H1 (cell line): ENCODE data around the gene CALM1. TPM values are rescaled to one million over a fixed set of nuclear protein-coding genes. Genes with fewer than 3 reads are reported as not detected.

Source experiments
- CTCF ChIA-PET: fragments of 300-600 bp; sonication (Branson Sonifier 250); formaldehyde crosslinking; loops from one replicate; lab custom pipeline; 2021; ENCODE audit not compliant: partially characterized antibody; lab: Charles Lee
- POLR2A ChIA-PET: fragments of 300-600 bp; sonication (Branson Sonifier 250); formaldehyde crosslinking; loops from one replicate; lab custom pipeline; 2021; ENCODE audit warnings: inconsistent platforms; ENCODE audit not compliant: partially characterized antibody; lab: Charles Lee
- DNase-seq, 2 experiments: peaks; one replicate each; pipeline versions ENCODE4 v3.0.0 to v3.0.0-alpha.2; 2010 to 2022; ENCODE audit warnings: low spot score in 2 of 2, low read depth in 1 of 2, mixed read lengths in 1 of 2
- FAIRE-seq: peaks from 2 replicates; lab custom pipeline; 2011; peaks lifted over from hg19 to GRCh38; lab: Jason Lieb, UNC
- H2AFZ ChIP-seq: 2 replicates; pipeline ENCODE4 v1.8.1; 2012; ENCODE audit warnings: low read length, inconsistent platforms
- H2AK5ac ChIP-seq: 2 replicates; pipeline ENCODE4 v1.6.1; 2013; ENCODE audit warnings: low read depth, low read length
- H2BK120ac ChIP-seq: replicated peaks from 2 replicates; pipeline ENCODE3; 2013; ENCODE audit warnings: low read depth, low read length, inconsistent platforms
- H2BK12ac ChIP-seq: 2 replicates; pipeline ENCODE4 v1.6.1; 2013; ENCODE audit warnings: low read depth, low read length
- H2BK15ac ChIP-seq: 2 replicates; pipeline ENCODE4 v1.6.1; 2013; ENCODE audit warnings: low read length
- H2BK20ac ChIP-seq: 2 replicates; pipeline ENCODE4 v1.6.1; 2013; ENCODE audit warnings: low read length
- H2BK5ac ChIP-seq: 2 replicates; pipeline ENCODE4 v1.6.1; 2013; ENCODE audit warnings: low read depth, low read length
- H3K14ac ChIP-seq: 2 replicates; pipeline ENCODE4 v1.6.1; 2013; ENCODE audit warnings: inconsistent platforms; ENCODE audit not compliant: insufficient read length
- H3K18ac ChIP-seq: 2 replicates; pipeline ENCODE4 v1.6.1; 2013; ENCODE audit warnings: low read length; ENCODE audit errors: extremely low read depth
- H3K23ac ChIP-seq: 2 replicates; pipeline ENCODE4 v1.6.1; 2013; ENCODE audit warnings: inconsistent platforms; ENCODE audit not compliant: insufficient read length
- H3K23me2 ChIP-seq: 2 replicates; pipeline ENCODE4 v1.6.1; 2013; ENCODE audit warnings: low read depth, low read length
- H3K27ac ChIP-seq: 2 replicates; pipeline ENCODE4 v1.6.1; 2011; ENCODE audit warnings: low read depth, low read length, inconsistent platforms
- H3K27me3 ChIP-seq, 4 experiments: replicated peaks in 1 of 4; 1 replicate in 1 of 4; 2 replicates in 3 of 4; pipeline versions ENCODE4 v1.6.1 to v1.8.1; 2011 to 2013; ENCODE audit warnings: low read length in 3 of 4, mild to moderate bottlenecking in 3 of 4, inconsistent platforms in 2 of 4, mixed read lengths in 2 of 4, moderate library complexity in 1 of 4; ENCODE audit not compliant: control insufficient read depth in 3 of 4, insufficient read depth in 3 of 4; ENCODE audit errors: extremely low read depth in 1 of 4
- H3K36me3 ChIP-seq, 4 experiments: 2 replicates each; pipeline versions ENCODE4 v1.6.1 to v1.8.1; 2011 to 2013; ENCODE audit warnings: mild to moderate bottlenecking in 4 of 4, low read length in 3 of 4, moderate library complexity in 2 of 4, control low read depth in 1 of 4, inconsistent platforms in 1 of 4; ENCODE audit not compliant: insufficient read depth in 4 of 4, control insufficient read depth in 2 of 4
- H3K4ac ChIP-seq: replicated peaks from 2 replicates; pipeline ENCODE3; 2013; ENCODE audit warnings: low read length, low read depth, mixed read lengths, inconsistent platforms; ENCODE audit not compliant: insufficient read length
- H3K4me1 ChIP-seq, 4 experiments: replicated peaks in 1 of 4; 1 replicate in 1 of 4; 2 replicates in 3 of 4; pipeline versions ENCODE4 v1.6.1 to v1.8.1; 2011 to 2013; ENCODE audit warnings: low read length in 3 of 4, inconsistent platforms in 2 of 4, mixed read lengths in 1 of 4; ENCODE audit not compliant: insufficient read depth in 4 of 4, control insufficient read depth in 3 of 4
- H3K4me2 ChIP-seq, 2 experiments: 2 replicates each; pipeline versions ENCODE4 v1.6.1 to v1.8.1; 2011 to 2013; ENCODE audit warnings: low read depth in 2 of 2, low read length in 2 of 2, control low read depth in 1 of 2, inconsistent platforms in 1 of 2, mild to moderate bottlenecking in 1 of 2; ENCODE audit not compliant: insufficient read depth in 1 of 2
- H3K4me3 ChIP-seq, 4 experiments: fragments of 200-600, 300-600 bp in 1 of 4; sonication (generic), shearing (Covaris generic), sonication (Bioruptor Twin) in 1 of 4; 2 replicates each; pipeline versions ENCODE4 v1.5.1 to v1.8.1; 2011 to 2016; ENCODE audit warnings: low read length in 4 of 4, low read depth in 3 of 4, control low read depth in 2 of 4, inconsistent platforms in 2 of 4, mild to moderate bottlenecking in 2 of 4, mixed read lengths in 1 of 4, moderate library complexity in 1 of 4; ENCODE audit not compliant: insufficient read depth in 2 of 4; ENCODE audit errors: extremely low read depth in 1 of 4
- H3K56ac ChIP-seq: replicated peaks from 2 replicates; pipeline ENCODE3; 2013; ENCODE audit warnings: low read depth, mild to moderate bottlenecking, mixed read lengths, low read length, inconsistent platforms; ENCODE audit not compliant: insufficient read length
- H3K79me1 ChIP-seq: 2 replicates; pipeline ENCODE4 v1.6.1; 2013; ENCODE audit warnings: low read depth, low read length, control low read depth
- H3K79me2 ChIP-seq, 2 experiments: 2 replicates each; pipeline versions ENCODE4 v1.6.1 to v1.8.1; 2012 to 2013; ENCODE audit warnings: low read length in 2 of 2, mild to moderate bottlenecking in 2 of 2, inconsistent platforms in 1 of 2; ENCODE audit not compliant: insufficient read depth in 2 of 2, control insufficient read depth in 1 of 2
- H3K9ac ChIP-seq, 4 experiments: replicated peaks in 1 of 4; 1 replicate in 1 of 4; 2 replicates in 3 of 4; pipeline versions ENCODE4 v1.6.1 to v1.8.1; 2011 to 2013; ENCODE audit warnings: low read depth in 3 of 4, low read length in 3 of 4, control low read depth in 2 of 4, mild to moderate bottlenecking in 2 of 4, moderate library complexity in 2 of 4, inconsistent platforms in 1 of 4; ENCODE audit errors: extremely low read depth in 1 of 4
- H3K9me3 ChIP-seq, 2 experiments: 2 replicates each; pipeline versions ENCODE4 v1.6.1 to v1.8.1; 2012 to 2013; ENCODE audit warnings: mild to moderate bottlenecking in 2 of 2, moderate library complexity in 2 of 2, control low read depth in 1 of 2, inconsistent platforms in 1 of 2, low read depth in 1 of 2, low read length in 1 of 2, mixed read lengths in 1 of 2; ENCODE audit not compliant: insufficient read depth in 2 of 2
- H4K20me1 ChIP-seq, 2 experiments: replicated peaks in 1 of 2; 2 replicates each; pipeline versions ENCODE3 to v1.8.1; 2011 to 2013; ENCODE audit warnings: inconsistent platforms in 2 of 2, low read length in 2 of 2, mild to moderate bottlenecking in 1 of 2; ENCODE audit not compliant: insufficient read depth in 2 of 2, control insufficient read depth in 1 of 2
- H4K5ac ChIP-seq: 2 replicates; pipeline ENCODE4 v1.6.1; 2013; ENCODE audit warnings: low read length, low read depth, mixed read lengths, inconsistent platforms; ENCODE audit not compliant: insufficient read length
- H4K8ac ChIP-seq: 2 replicates; pipeline ENCODE4 v1.8.0; 2013; ENCODE audit warnings: mild to moderate bottlenecking, moderate library complexity, low read length, inconsistent platforms; ENCODE audit not compliant: insufficient read depth; ENCODE audit errors: extremely low read depth
- H4K91ac ChIP-seq: replicated peaks from 2 replicates; pipeline ENCODE3; 2013; ENCODE audit warnings: low read length, mixed read lengths, inconsistent platforms; ENCODE audit not compliant: insufficient read length
- CHD2 ChIP-seq: IDR thresholded peaks from 2 replicates; pipeline ENCODE4 v1.6.1; 2012; ENCODE audit warnings: low read length, improper control_type of control experiment
- CTCF ChIP-seq, 3 experiments: IDR thresholded peaks; 1 replicate in 2 of 3; 2 replicates in 1 of 3; pipeline versions ENCODE4 v1.5.1 to v1.6.1; 2011; ENCODE audit warnings: low read length in 3 of 3, mild to moderate bottlenecking in 3 of 3, inconsistent platforms in 2 of 3, low read depth in 1 of 3, moderate library complexity in 1 of 3; ENCODE audit not compliant: insufficient read depth in 1 of 3; ENCODE audit errors: control extremely low read depth in 1 of 3
- FOSL1 ChIP-seq: IDR thresholded peaks from 2 replicates; pipeline ENCODE4 v1.6.1; 2011; ENCODE audit warnings: mild to moderate bottlenecking, low read depth, low read length, moderate library complexity; ENCODE audit not compliant: insufficient read depth
- KDM1A ChIP-seq: fragments of 200-600, 300-600 bp; sonication (generic); IDR thresholded peaks from 2 replicates; pipeline ENCODE4 v1.7.1; 2016; ENCODE audit warnings: mild to moderate bottlenecking, low read length, borderline replicate concordance
- NRF1 ChIP-seq: IDR thresholded peaks from 2 replicates; pipeline ENCODE4 v1.6.1; 2011; ENCODE audit warnings: mild to moderate bottlenecking, low read depth, low read length, improper control_type of control experiment
- RXRA ChIP-seq: IDR thresholded peaks from 2 replicates; pipeline ENCODE4 v1.6.1; 2011; ENCODE audit warnings: low read depth, mild to moderate bottlenecking, low read length, moderate library complexity; ENCODE audit not compliant: insufficient read depth
- SAP30 ChIP-seq: fragments of 300-600 bp; sonication (generic); IDR thresholded peaks from 2 replicates; pipeline ENCODE4 v1.7.1; 2012; ENCODE audit warnings: low read length, moderate library complexity, mild to moderate bottlenecking, inconsistent platforms; ENCODE audit not compliant: insufficient read depth, insufficient replicate concordance
- TAF7 ChIP-seq: optimal IDR thresholded peaks from 2 replicates; pipeline ENCODE3; 2011; ENCODE audit warnings: low read depth, mild to moderate bottlenecking, inconsistent platforms, low read length, moderate library complexity, borderline replicate concordance
- WGBS, 2 experiments: shearing (Covaris generic) in 1 of 2; methylation state at CpG; one replicate each; pipeline versions ENCODE4 v1.1.6 to v1.1.7; 2013 to 2015; ENCODE audit warnings: low lambda C conversion rate in 2 of 2, mixed read lengths in 2 of 2, inconsistent platforms in 1 of 2, low coverage in 1 of 2, missing lambda C conversion rate in 1 of 2; ENCODE audit not compliant: insufficient replicate concordance in 2 of 2, insufficient coverage in 1 of 2, insufficient read length in 1 of 2; ENCODE audit errors: extremely low coverage in 1 of 2, missing lambda C conversion rate in 1 of 2; 5-methylcytosine and 5-hydroxymethylcytosine counted together
- polyA plus RNA-seq, 7 experiments: library from polyadenylated mRNA; depleted of rRNA in 3 of 7; stranded (reverse) in 5 of 7; unstranded in 2 of 7; fragments of >200 nt in 5 of 7; fragments of 200-250 nt in 2 of 7; gene quantifications; 1 replicate in 5 of 7; 2 replicates in 1 of 7; 4 replicates in 1 of 7; pipeline versions ENCODE4 v1.2.1 to v1.2.3, GENCODE V29; 2011 to 2013; ENCODE audit warnings: missing spikeins in 2 of 7, mixed read lengths in 2 of 7
- total RNA-seq: library from RNA; stranded (reverse); fragmentation: NEBNext Ultra II Directional; extraction: Animal tissue kit (Norgen Biotek cat#: 25700); gene quantifications from 2 replicates; pipeline ENCODE4 v1.2.1, GENCODE V29; 2021
- TF ChIP-seq, protein P1 (sequence below): IDR thresholded peaks from 2 replicates; pipeline ENCODE4 v1.6.1; 2012; ENCODE audit warnings: low read length, inconsistent platforms

Gene CALM1
- total and polyA plus RNA-seq, 2 of the 8 experiments (the other 6 are each of a cell fraction or from before 2014, with no cell fraction given), result 285 to 422 TPM

GRCh38 chr14:90418053-90418452, 21.2 kb downstream of the CALM1 start:
- no peak overlapping the region for H3K18ac ChIP-seq
- H2AK5ac ChIP-seq, result no peak overlapping the region
- no peak overlapping the region for H2BK12ac ChIP-seq
- no peak overlapping the region for H3K4me3 ChIP-seq
- DNase-seq, result no peak
- H4K20me1 ChIP-seq, result no peaks in the 10 kb centered on the region
- H3K79me1 ChIP-seq, result no peaks in the 10 kb centered on the region
- no peaks in the 10 kb centered on the region; a peak in 1 of 7 replicates for H3K4me1 ChIP-seq
- H2BK20ac ChIP-seq, result no peak overlapping the region
- ChIA-PET POLR2A (interaction anchor here (1.0 to 1.3 kb wide), 2 partner anchors 9 to 39 kb away, joined by 3 read pairs; no protein-coding TSS in a partner anchor), CTCF (interaction anchor here (0.7 to 2.3 kb wide), 4 partner anchors 9 to 342 kb away, joined by 3 to 9 read pairs (median 6); no protein-coding TSS in a partner anchor)
- H2AFZ ChIP-seq, result no peak overlapping the region
- no peak overlapping the region for H2BK15ac ChIP-seq
- H3K23ac ChIP-seq, result no peak overlapping the region
- H4K8ac ChIP-seq, result no peak overlapping the region
- H3K9me3 ChIP-seq, result 0 out of 4 replicates have a peak, but pooled peaks cover 0 to 7% of the 10 kb centered on the region in 2 experiments
- no peak overlapping the region for H2BK5ac ChIP-seq
- H2BK120ac ChIP-seq, result no peak overlapping the region
- H3K4me2 ChIP-seq, result no peak overlapping the region
- H3K14ac ChIP-seq, result no peak overlapping the region
- H3K4ac ChIP-seq, result no peak overlapping the region
- H3K36me3 ChIP-seq, result no peaks in the 10 kb centered on the region
- no peak overlapping the region for H4K5ac ChIP-seq
- no peak overlapping the region for H4K91ac ChIP-seq
- no peak overlapping the region for H3K27ac ChIP-seq
- H3K27me3 ChIP-seq, result no peaks in the 10 kb centered on the region
- H3K79me2 ChIP-seq, result no peaks in the 10 kb centered on the region
- FAIRE-seq, result no peak
- no peak overlapping the region for H3K9ac ChIP-seq
- 85% methylated on average over 2 of the region's 2 CpGs; no CpG with 5 or more reads in 1 of the 2 experiments for WGBS, 2 experiments
- no peak overlapping the region for H3K56ac ChIP-seq
- no peaks in the 10 kb centered on the region for H3K23me2 ChIP-seq
- TF ChIP-seq CTCF (IDR thresholded peaks at IDR 0.05; ENCODE audit: control extremely low read depth in 1 of 3, insufficient read depth in 1 of 3, low read depth in 1 of 3, low read length in 3 of 3) (no peak), NRF1 (no peak), FOSL1 (no peak), SAP30 (no peak), RXRA (no peak), TAF7 (no peak), CHD2 (no peak), KDM1A (no peak)
- TF ChIP-seq, protein P1, sequence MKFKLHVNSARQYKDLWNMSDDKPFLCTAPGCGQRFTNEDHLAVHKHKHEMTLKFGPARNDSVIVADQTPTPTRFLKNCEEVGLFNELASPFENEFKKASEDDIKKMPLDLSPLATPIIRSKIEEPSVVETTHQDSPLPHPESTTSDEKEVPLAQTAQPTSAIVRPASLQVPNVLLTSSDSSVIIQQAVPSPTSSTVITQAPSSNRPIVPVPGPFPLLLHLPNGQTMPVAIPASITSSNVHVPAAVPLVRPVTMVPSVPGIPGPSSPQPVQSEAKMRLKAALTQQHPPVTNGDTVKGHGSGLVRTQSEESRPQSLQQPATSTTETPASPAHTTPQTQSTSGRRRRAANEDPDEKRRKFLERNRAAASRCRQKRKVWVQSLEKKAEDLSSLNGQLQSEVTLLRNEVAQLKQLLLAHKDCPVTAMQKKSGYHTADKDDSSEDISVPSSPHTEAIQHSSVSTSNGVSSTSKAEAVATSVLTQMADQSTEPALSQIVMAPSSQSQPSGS, result no peak
